ENCODE data around the gene ZNF226.
A peak's percentile ranks its signal among the peaks of the same experiment; 100 is the strongest.
"Not testable (repeated sequence)": the region's sequence is repeated elsewhere in the genome, so short reads cannot be mapped to it uniquely, and the experiment has no call there.

Gene ZNF226

DNA sequence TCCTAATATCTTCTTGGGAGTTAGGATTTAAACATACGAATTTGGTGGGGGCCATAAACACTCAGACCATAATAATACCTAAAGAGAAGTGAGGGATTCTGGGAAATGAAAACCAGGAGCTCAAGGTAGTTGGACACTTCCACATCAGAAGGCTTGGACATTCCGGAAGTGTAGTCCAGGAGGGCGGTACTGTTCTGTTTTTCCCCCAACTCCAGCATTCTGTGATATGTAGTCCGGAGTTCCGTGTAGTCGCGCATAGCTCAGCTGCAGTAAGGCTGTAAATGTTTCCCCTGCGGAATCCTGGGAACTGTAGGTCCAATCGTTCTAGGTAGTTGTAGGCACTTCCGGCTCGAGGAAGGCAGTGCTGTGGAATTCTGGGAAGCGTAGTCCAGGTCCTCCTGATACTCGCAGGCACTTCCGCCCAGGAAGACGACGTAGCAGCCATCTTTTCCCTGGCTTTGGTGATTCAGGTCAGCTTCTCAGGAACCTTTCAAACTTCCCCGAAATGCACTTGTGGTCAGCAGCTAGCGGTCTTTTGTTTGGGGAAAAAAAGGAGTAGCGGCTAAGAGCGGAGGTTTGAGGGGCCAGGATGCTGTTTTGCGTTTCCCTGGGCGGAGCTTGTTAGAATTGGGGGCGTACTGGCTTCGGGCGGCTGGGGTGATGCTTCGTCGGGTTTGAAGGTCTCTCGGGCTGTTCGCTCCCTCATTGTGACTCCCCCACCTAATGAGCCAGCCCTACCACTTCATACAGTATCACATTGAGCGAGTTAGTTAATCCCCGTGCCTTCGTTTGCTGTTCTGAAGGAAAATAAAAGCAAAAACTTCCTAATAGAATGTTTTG lies at the start of gene ZNF226:
ZNF226 (plus strand) TSS at position 428 of the 840 bp plus-strand sequence. CDS start 4,981 bp downstream, outside the sequence.
- H3K4me3 ChIP-seq (ENCODE audit: low read depth, low read length), result peak within 1 kb of the TSS; percentile 75
- in situ Hi-C loops (cut with HindIII; ENCODE audit: low sequenced_read_pairs), result no loop called here
- TF ChIP-seq, protein P1, sequence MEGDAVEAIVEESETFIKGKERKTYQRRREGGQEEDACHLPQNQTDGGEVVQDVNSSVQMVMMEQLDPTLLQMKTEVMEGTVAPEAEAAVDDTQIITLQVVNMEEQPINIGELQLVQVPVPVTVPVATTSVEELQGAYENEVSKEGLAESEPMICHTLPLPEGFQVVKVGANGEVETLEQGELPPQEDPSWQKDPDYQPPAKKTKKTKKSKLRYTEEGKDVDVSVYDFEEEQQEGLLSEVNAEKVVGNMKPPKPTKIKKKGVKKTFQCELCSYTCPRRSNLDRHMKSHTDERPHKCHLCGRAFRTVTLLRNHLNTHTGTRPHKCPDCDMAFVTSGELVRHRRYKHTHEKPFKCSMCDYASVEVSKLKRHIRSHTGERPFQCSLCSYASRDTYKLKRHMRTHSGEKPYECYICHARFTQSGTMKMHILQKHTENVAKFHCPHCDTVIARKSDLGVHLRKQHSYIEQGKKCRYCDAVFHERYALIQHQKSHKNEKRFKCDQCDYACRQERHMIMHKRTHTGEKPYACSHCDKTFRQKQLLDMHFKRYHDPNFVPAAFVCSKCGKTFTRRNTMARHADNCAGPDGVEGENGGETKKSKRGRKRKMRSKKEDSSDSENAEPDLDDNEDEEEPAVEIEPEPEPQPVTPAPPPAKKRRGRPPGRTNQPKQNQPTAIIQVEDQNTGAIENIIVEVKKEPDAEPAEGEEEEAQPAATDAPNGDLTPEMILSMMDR (IDR thresholded peaks at IDR 0.05; ENCODE audit: low read depth, low read length, missing control alignments), result no peak
- peak; percentile 98 for DNase-seq (ENCODE audit: low read depth)

DNA sequence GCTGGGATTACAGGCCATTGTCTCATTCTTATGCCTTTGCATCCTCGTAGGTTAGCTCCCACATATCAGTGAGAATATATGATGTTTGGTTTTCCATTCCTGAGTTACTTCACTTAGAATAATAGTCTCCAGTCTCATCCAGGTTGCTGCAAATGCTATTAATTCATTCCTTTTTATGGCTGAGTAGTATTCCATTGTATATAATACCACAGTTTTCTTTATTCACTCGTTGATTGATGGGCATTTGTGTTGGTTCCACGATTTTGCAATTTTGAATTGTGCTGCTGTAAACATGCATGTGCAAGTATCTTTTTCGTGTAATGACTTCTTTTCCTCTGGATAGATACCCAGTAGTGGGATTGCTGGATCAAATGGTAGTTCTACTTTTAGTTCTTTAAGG lies 43.7 kb upstream of the ZNF226 start:
- H3K4me3 ChIP-seq (ENCODE audit: low read depth, low read length); DNase-seq (ENCODE audit: low read depth); in situ Hi-C loops (cut with HindIII; ENCODE audit: low sequenced_read_pairs): not testable (repeated sequence)

DNA sequence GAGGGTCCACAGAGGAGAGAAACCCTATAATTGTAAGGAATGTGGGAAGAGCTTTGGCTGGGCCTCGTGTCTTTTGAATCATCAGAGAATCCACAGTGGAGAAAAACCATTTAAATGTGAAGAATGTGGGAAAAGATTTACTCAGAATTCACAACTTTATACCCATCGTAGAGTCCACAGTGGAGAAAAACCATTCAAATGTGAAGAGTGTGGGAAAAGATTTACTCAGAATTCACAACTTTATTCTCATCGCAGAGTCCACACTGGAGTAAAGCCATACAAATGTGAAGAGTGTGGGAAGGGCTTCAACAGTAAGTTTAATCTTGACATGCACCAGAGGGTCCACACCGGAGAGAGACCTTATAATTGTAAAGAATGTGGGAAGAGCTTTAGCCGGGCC lies 32.9 kb upstream of the ZNF226 start:
- DNase-seq (ENCODE audit: low read depth), result no peak
- in situ Hi-C loops (cut with HindIII; ENCODE audit: low sequenced_read_pairs), result no loop called here
- no peak overlapping the region for H3K4me3 ChIP-seq (ENCODE audit: low read depth, low read length)
- TF ChIP-seq, protein P1 (IDR thresholded peaks at IDR 0.05; ENCODE audit: low read depth, low read length, missing control alignments), result no peak

DNA sequence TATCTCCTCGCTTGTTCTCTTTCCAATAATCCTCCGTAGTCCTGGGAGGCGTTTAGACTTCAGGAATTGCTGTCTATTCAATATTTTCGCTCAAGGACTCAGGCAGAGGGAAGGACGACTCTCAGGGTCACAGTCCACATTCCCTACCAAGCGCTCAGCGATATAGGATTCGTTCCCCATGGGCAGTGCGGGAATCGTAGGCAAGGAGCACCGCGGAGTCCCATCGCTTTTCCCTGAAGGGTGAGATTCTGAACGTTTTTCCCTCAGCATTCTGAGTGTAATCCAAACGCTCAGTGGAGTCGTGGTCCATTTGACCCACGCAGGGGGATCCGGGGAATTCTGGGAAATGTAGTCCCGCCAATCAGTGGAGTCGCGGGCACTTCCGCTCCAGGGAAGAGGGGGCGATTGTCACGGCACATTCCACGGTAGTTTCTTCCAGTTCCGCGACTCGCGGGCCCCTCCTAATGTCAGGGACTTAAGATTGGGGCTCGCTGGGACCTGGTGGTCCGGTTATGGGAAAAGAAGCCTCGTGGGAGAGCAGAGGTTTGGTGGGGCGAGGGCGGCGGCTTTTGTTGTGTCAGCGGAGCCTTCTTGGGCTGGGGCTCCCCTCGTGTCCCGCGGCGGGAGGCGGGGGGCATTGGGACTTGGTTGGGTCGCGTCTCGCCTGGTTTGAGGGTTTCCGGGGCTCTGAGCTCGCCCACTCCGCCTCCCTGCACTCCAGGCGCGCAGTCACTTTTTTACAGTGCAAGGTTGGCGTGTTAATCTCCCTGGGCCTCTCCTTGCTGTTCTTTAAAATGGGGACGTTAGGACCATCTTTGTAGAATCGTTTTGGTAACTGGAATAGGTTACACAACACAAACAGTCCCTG lies 23.5 kb upstream of the ZNF226 start, which contains the start of gene ZNF234:
ZNF234 (plus strand) TSS at position 364 of the 868 bp plus-strand sequence. CDS start 3,079 bp downstream, outside the sequence.
- DNase-seq (ENCODE audit: low read depth), result peak; percentile 55
- TF ChIP-seq, protein P1 (IDR thresholded peaks at IDR 0.05; ENCODE audit: low read depth, low read length, missing control alignments), result no peak
- H3K4me3 ChIP-seq (ENCODE audit: low read depth, low read length), result peak within 1 kb of the TSS; percentile 75
- in situ Hi-C loops (cut with HindIII; ENCODE audit: low sequenced_read_pairs), result no loop called here

DNA sequence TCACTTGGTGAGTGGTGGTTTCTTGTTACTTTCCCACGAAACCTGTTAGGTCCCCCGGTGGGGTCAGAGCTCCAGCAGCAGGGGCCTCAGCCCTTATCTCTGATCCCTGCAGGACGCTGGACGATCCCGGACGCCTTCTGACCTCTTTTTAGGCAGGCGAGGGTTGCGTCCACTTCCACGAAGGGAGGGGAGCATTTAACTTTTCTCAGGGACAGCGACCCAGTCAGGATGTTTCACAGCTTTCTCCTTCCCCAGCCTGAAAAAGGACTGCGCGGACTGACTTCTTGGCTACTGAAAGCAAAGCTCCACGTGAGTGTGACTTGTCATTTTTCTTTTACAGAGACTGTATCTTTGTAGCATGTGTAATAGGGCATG lies 22.9 kb upstream of the ZNF226 start:
- H3K4me3 ChIP-seq (ENCODE audit: low read depth, low read length), result peak overlapping the region; percentile 75
- TF ChIP-seq, protein P1 (IDR thresholded peaks at IDR 0.05; ENCODE audit: low read depth, low read length, missing control alignments), result no peak
- in situ Hi-C loops (cut with HindIII; ENCODE audit: low sequenced_read_pairs), result no loop called here
- DNase-seq (ENCODE audit: low read depth), result no peak

DNA sequence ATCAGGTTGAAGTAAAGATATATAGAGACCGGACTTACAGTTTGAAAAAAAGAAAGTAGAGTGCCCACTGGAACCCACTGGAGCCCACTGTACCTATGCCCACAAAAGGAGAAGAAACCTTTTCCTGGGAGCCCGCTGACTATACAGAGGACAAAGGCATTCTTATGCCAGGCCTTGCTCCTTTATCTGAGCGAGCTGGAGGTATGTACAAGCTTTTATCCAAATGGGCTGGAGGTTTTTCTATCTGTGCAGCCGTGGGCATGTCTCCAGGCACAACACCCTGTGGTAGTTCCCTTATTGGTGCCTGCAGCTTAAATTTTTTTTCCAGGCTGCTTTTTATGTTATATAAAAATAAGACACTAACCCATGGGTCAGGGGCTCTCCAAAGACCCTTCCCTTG lies 15.1 kb upstream of the ZNF226 start:
- DNase-seq (ENCODE audit: low read depth), result no peak
- no peak overlapping the region for H3K4me3 ChIP-seq (ENCODE audit: low read depth, low read length)
- in situ Hi-C loops (cut with HindIII; ENCODE audit: low sequenced_read_pairs), result no loop called here
- TF ChIP-seq, protein P1 (IDR thresholded peaks at IDR 0.05; ENCODE audit: low read depth, low read length, missing control alignments), result no peak
